ENCODE results near the gene NDUFS7.

The NDUFS7 gene

DNA sequence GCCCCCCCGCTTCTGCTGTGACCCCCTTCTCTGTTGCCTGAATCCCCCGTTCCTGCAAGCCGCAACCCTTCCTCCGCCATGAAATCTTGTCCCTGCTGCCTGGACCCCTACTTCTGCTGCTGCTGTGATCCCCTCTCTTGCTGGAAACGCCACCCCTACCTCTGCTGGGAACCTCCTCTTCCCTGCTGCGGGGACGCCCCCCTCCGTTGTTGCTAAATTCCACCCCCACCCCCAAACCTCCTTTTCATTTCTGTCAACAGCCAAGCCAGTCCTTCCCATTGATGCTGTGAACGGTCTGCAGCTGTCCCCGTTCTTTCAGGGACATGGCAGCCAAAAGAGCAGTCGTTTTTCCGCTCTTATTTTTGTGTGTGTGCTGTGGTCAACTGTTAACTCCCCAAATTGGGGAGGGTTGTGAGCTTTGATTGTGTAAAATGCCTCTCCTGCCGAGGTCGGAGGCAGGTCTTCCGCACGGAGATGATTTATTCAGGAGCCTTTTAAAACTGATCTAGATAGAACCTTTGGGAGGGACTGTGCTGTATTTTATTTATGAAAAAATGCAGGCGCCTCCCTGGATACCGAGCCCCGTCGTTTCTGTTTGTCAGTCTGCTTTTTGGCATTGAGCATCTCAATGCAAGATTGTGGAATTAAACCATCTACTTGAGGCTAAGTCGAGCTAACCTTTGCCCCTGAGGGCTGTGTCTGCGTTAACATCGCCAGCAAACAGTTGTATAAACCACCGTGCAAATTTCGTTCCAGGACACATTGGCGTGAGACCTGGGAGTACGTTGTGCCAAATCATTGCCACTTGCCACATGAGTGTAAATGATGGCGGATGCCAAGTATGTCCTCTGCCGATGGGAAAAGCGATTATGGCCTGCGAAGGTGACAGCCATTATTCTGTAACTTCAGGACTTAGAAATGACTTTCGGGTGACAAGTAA is 27.9 kb upstream of the NDUFS7 start:
- Histone ChIP-seq H2AFZ (ENCODE audit: low read length, unreplicated experiment) (peak overlapping the region; percentile 33), H3K4me1 (ENCODE audit: control insufficient read depth, insufficient read depth, low read length, unreplicated experiment) (peaks cover 13% of the 10 kb centered on the region), H3K79me2 (ENCODE audit: control insufficient read depth, insufficient read depth, low read length, unreplicated experiment) (peaks cover 5% of the 10 kb centered on the region), H3K36me3 (ENCODE audit: insufficient read depth, low read length) (no peaks in the 10 kb centered on the region), H3K27ac (ENCODE audit: low read depth, low read length) (no peak overlapping the region), H3K4me3 (ENCODE audit: low read depth, low read length) (peak overlapping the region; percentile 86), H3K27me3 (ENCODE audit: insufficient read depth, low read length) (no peaks in the 10 kb centered on the region)

DNA sequence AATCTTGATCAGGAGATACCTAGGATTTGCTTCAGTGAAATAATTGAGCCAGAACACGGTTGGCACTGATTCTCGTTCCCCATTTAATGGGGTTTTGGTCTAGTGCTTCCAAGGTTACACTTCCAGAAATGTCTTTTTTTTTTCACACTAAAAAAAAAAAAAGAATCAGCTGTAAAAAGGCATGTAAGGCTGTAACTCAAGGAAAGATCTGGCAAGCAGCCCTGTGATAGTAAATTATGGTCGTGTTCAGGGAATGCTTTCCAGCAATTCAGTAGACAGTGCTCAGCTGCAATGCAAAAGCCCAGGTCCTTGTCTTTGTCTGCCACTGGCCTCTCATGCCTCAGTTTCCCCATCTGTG is 27.2 kb upstream of the NDUFS7 start:
- peaks cover 19% of the 10 kb centered on the region for H3K4me1 ChIP-seq (ENCODE audit: control insufficient read depth, insufficient read depth, low read length, unreplicated experiment)
- peaks cover 5% of the 10 kb centered on the region for H3K79me2 ChIP-seq (ENCODE audit: control insufficient read depth, insufficient read depth, low read length, unreplicated experiment)
- no peaks in the 10 kb centered on the region for H3K36me3 ChIP-seq (ENCODE audit: insufficient read depth, low read length)
- peak overlapping the region; percentile 86; the same call in 1 of the 2 replicates for H3K4me3 ChIP-seq (ENCODE audit: low read depth, low read length)
- H2AFZ ChIP-seq (ENCODE audit: low read length, unreplicated experiment) = no peak overlapping the region
- no peak overlapping the region for H3K27ac ChIP-seq (ENCODE audit: low read depth, low read length)
- H3K27me3 ChIP-seq (ENCODE audit: insufficient read depth, low read length) = no peaks in the 10 kb centered on the region

DNA sequence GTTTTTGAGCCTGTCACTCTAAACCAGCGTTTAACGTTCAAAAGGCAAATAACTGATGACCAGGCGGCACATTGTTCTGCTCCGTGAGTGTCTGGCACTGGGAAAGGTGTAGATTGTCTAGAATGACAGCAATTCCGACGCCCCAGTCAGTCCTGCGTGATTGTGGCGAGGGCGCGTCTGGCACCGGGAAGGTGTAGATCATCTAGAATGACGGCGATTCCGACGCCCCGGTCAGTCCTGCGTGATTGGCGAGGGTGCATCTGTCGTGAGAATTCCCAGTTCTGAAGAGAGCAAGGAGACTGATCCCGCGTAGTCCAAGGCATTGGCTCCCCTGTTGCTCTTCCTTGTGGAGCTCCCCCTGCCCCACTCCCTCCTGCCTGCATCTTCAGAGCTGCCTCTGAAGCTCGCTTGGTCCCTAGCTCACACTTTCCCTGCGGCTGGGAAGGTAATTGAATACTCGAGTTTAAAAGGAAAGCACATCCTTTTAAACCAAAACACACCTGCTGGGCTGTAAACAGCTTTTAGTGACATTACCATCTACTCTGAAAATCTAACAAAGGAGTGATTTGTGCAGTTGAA is 26.1 kb upstream of the NDUFS7 start:
- Histone ChIP-seq H3K4me1 (ENCODE audit: control insufficient read depth, insufficient read depth, low read length, unreplicated experiment) (peaks cover 30% of the 10 kb centered on the region), H3K36me3 (ENCODE audit: insufficient read depth, low read length) (no peaks in the 10 kb centered on the region; the same call in 1 of the 2 replicates)

DNA sequence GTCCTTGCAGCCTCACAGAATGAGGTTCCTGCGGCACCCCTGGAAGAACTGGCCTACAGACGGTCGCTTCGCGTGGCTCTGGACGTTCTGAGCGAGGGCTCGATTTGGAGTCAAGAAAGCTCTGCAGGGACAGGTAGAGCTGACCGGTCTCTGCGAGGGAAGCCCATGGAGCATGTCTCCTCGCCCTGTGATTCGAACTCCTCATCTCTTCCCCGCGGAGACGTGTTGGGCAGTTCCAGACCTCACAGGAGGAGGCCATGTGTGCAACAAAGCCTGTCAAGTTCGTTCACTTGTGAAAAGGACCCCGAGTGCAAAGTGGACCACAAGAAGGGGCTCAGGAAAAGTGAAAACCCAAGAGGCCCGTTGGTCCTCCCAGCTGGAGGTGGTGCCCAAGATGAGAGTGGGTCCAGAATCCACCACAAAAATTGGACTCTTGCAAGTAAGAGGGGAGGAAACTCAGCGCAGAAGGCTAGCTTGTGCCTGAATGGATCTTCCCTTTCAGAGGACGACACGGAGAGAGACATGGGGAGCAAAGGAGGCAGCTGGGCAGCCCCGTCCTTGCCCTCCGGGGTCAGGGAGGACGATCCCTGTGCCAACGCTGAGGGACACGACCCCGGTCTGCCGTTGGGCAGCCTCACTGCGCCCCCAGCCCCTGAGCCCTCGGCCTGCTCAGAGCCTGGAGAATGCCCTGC is 23.4 kb upstream of the NDUFS7 start:
- Histone ChIP-seq H2AFZ (ENCODE audit: low read length, unreplicated experiment) (no peak overlapping the region), H3K79me2 (ENCODE audit: control insufficient read depth, insufficient read depth, low read length, unreplicated experiment) (peaks cover 5% of the 10 kb centered on the region), H3K4me1 (ENCODE audit: control insufficient read depth, insufficient read depth, low read length, unreplicated experiment) (peaks cover 30% of the 10 kb centered on the region), H3K27ac (ENCODE audit: low read depth, low read length) (peak overlapping the region; percentile 62), H3K27me3 (ENCODE audit: insufficient read depth, low read length) (no peaks in the 10 kb centered on the region), H3K36me3 (ENCODE audit: insufficient read depth, low read length) (no peaks in the 10 kb centered on the region; the same call in 1 of the 2 replicates), H3K4me3 (ENCODE audit: low read depth, low read length) (peak overlapping the region; percentile 74)

More for the DNA sequence above, 26.1 kb upstream of the NDUFS7 start:
- H3K79me2 ChIP-seq (ENCODE audit: control insufficient read depth, insufficient read depth, low read length, unreplicated experiment) = peaks cover 5% of the 10 kb centered on the region
- no peak overlapping the region for H3K4me3 ChIP-seq (ENCODE audit: low read depth, low read length)
- no peaks in the 10 kb centered on the region for H3K27me3 ChIP-seq (ENCODE audit: insufficient read depth, low read length)
- H2AFZ ChIP-seq (ENCODE audit: low read length, unreplicated experiment) = no peak overlapping the region
- H3K27ac ChIP-seq (ENCODE audit: low read depth, low read length) = no peak overlapping the region

DNA sequence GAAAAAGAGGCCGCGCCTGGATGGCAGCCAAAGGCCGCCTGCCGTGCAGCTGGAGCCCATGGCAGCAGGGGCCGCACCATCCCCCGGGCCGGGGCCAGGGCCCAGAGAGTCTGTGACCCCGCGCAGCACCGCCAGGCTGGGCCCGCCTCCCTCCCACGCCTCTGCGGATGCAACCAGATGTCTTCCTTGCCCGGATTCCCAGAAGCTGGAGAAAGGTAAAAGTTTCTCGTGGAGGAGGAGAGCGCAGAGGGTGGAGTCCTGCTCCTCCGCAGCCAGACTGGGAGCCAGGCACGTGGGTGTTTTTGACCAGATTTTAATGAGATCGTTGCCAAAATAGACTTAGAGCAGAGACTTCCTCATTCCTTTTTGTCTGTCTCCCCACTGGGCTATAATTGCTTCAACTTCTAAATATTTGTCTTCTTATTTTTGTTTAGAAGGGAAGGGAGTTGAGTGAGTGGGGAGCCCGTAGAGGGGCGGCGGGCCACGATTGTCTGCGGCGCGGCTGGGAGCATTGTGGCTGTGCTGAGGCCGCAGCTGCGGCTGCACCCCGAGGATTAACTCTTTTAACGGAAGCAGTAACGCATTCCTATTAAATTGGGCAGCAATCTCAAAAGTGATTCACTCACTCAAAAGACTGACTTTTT is 22.8 kb upstream of the NDUFS7 start:
- peaks cover 3% of the 10 kb centered on the region for H3K79me2 ChIP-seq (ENCODE audit: control insufficient read depth, insufficient read depth, low read length, unreplicated experiment)
- peak overlapping the region; percentile 74 for H3K4me3 ChIP-seq (ENCODE audit: low read depth, low read length)
- H3K27me3 ChIP-seq (ENCODE audit: insufficient read depth, low read length) = no peaks in the 10 kb centered on the region
- H3K4me1 ChIP-seq (ENCODE audit: control insufficient read depth, insufficient read depth, low read length, unreplicated experiment) = peaks cover 29% of the 10 kb centered on the region
- H2AFZ ChIP-seq (ENCODE audit: low read length, unreplicated experiment) = peak overlapping the region; percentile 32
- H3K27ac ChIP-seq (ENCODE audit: low read depth, low read length) = peak overlapping the region; percentile 62
- no peaks in the 10 kb centered on the region; the same call in 1 of the 2 replicates for H3K36me3 ChIP-seq (ENCODE audit: insufficient read depth, low read length)

DNA sequence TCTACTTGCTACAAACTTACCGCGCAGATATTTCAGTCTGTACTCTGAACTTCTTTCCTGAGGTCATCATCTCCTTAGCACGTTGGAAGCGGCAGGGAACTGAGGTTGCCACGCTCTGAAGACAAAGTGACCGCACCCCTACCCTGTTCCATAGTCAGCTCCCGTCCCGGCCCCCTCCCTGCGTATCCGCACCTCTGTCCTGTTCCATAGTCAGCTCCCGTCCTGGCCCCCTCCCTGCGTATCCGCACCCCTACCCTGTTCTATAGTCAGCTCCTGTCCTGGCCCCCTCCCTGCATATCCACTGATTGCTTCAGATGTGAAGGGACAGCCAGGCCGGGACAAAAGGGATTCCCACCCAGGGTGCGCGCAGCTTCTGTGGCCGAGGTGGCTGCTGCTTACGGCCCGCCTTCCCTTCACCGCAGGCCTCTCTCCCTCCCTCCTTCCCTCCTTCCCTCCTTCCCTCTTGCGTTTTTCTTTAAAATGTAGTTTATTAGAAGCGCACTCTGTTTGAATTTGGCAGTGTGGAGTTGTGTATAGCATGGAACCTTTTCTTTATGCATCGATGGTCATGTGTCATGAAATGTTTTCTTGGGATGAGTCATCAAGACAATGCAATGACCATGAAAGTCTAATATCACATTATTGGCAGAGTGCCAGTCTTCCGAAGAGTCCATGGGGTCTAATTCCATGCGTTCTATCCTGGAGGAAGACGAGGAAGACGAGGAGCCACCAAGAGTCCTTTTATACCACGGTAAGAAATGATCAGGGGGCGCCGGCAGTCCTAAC is 21.9 kb upstream of the NDUFS7 start:
- Histone ChIP-seq H3K79me2 (ENCODE audit: control insufficient read depth, insufficient read depth, low read length, unreplicated experiment) (no peaks in the 10 kb centered on the region), H3K27me3 (ENCODE audit: insufficient read depth, low read length) (no peaks in the 10 kb centered on the region), H3K36me3 (ENCODE audit: insufficient read depth, low read length) (no peaks in the 10 kb centered on the region; the same call in 1 of the 2 replicates), H3K4me1 (ENCODE audit: control insufficient read depth, insufficient read depth, low read length, unreplicated experiment) (peaks cover 25% of the 10 kb centered on the region), H3K27ac (ENCODE audit: low read depth, low read length) (peak overlapping the region; percentile 62), H2AFZ (ENCODE audit: low read length, unreplicated experiment) (no peak overlapping the region), H3K4me3 (ENCODE audit: low read depth, low read length) (peak overlapping the region; percentile 74)

DNA sequence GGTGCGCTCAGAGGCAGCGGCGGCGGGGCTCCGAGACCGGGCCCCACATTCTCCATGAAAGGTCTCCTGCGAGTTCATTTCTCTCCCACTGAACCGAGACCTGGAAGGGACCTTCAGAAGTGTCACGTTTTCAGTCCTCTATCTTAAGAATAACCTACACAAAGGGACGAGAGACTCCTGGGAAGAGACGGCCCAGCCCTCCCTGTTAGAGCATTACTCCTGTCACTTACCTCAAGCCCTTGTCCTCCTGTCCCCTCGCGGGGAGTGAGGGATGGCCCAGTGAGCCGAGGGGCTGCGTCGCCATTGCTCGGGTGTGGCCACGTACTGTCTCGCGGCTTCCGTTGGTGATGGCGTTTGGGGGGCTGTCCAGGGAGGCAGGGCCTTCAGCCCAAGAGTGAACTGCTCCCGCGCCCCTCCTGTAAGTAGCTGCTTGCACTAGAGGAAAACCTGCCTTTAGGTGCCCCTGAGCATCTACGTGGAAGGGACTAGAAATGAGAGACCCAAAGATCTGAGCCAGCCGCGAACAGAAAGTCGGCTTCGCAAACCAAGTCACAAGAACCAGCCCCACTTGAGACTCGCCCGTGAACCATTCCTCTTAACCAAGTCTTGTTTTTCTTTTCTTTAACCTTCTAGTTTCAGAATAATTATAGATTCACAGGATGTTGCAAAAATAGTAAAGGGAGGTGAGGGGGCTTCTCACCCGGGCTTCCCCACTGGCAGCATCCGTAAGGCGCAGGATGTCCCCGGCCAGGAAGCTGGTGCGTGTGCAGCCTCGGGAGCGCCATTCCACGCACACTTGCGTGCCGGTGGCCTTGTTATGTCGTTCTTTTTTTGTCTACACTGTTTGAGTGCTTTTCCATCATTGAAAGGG is 21.1 kb upstream of the NDUFS7 start:
- peak overlapping the region; percentile 62; the same call in 1 of the 2 replicates for H3K27ac ChIP-seq (ENCODE audit: low read depth, low read length)
- H2AFZ ChIP-seq (ENCODE audit: low read length, unreplicated experiment) = no peak overlapping the region
- H3K79me2 ChIP-seq (ENCODE audit: control insufficient read depth, insufficient read depth, low read length, unreplicated experiment) = no peaks in the 10 kb centered on the region
- H3K4me1 ChIP-seq (ENCODE audit: control insufficient read depth, insufficient read depth, low read length, unreplicated experiment) = peaks cover 25% of the 10 kb centered on the region
- no peaks in the 10 kb centered on the region for H3K27me3 ChIP-seq (ENCODE audit: insufficient read depth, low read length)
- H3K4me3 ChIP-seq (ENCODE audit: low read depth, low read length) = 0 out of 2 replicates have a peak overlapping the region, but pooled peaks have one; percentile 74
- H3K36me3 ChIP-seq (ENCODE audit: insufficient read depth, low read length) = no peaks in the 10 kb centered on the region; the same call in 1 of the 2 replicates

DNA sequence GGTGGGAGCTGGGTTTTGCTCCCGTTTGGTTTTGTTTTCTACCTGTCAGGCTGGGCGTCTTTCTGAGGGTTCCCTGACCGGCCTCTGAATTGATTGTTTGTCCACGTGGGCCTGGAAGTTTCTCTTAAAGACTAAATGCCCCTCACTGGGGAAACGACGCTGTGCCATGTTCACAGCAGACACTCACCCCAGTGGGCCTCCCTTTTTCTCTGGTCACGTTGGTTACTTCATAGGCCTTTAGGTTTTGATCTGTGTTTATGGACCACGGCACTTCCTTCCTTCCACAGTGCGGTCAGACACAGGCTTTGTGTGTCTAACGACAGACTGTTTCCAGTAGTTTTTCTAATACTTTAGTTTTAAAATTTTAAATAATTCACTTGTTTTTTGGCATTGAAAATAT is 20.1 kb upstream of the NDUFS7 start:
- Histone ChIP-seq H3K27ac (ENCODE audit: low read depth, low read length) (no peak overlapping the region), H3K27me3 (ENCODE audit: insufficient read depth, low read length) (no peaks in the 10 kb centered on the region), H3K4me1 (ENCODE audit: control insufficient read depth, insufficient read depth, low read length, unreplicated experiment) (peaks cover 25% of the 10 kb centered on the region), H3K4me3 (ENCODE audit: low read depth, low read length) (no peak overlapping the region), H2AFZ (ENCODE audit: low read length, unreplicated experiment) (no peak overlapping the region), H3K36me3 (ENCODE audit: insufficient read depth, low read length) (no peaks in the 10 kb centered on the region; the same call in 1 of the 2 replicates), H3K79me2 (ENCODE audit: control insufficient read depth, insufficient read depth, low read length, unreplicated experiment) (no peaks in the 10 kb centered on the region)

DNA sequence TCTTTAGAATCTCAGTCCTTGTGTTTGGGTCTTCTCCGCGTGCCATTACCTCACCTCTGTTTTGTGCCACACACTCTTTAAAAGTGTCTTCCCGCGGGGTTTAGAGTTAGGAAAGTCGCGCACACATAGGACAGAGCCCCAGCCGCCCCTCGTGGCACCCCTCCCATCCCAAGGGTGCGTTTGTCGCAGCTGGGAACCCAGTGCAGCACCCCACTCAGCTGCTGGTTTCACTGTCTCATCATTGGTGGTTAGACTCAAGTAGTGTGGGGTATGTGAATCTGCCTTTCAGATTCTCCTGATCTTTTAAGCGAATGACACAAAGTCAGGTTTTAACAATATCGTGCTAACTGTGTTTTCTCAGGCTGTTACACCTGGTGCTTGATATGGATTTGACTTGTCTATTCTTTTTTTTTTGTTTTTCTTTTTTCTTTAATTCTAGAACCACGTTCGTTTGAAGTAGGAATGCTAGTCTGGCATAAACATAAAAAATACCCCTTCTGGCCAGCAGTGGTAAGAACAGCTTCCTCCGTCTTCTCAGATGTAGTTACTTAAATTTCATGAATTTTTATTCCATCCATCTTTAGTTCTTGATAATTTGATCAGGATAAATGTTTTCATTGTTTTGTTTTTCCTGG is 19.5 kb upstream of the NDUFS7 start:
- peaks cover 25% of the 10 kb centered on the region for H3K4me1 ChIP-seq (ENCODE audit: control insufficient read depth, insufficient read depth, low read length, unreplicated experiment)
- H2AFZ ChIP-seq (ENCODE audit: low read length, unreplicated experiment) = no peak overlapping the region
- no peak overlapping the region for H3K4me3 ChIP-seq (ENCODE audit: low read depth, low read length)
- H3K27ac ChIP-seq (ENCODE audit: low read depth, low read length) = no peak overlapping the region
- H3K79me2 ChIP-seq (ENCODE audit: control insufficient read depth, insufficient read depth, low read length, unreplicated experiment) = no peaks in the 10 kb centered on the region
- no peaks in the 10 kb centered on the region for H3K27me3 ChIP-seq (ENCODE audit: insufficient read depth, low read length)
- no peaks in the 10 kb centered on the region; the same call in 1 of the 2 replicates for H3K36me3 ChIP-seq (ENCODE audit: insufficient read depth, low read length)

All from ACC112 (cell line).